ENCODE data around the gene BACH2. TPM values are rescaled to one million over a fixed set of nuclear protein-coding genes. Genes with fewer than 3 reads are reported as not detected.

The BACH2 gene
- total and polyA plus RNA-seq, 8 donors, result 0.19 to 10.8 (median 1.4) TPM; not detected in 1

DNA sequence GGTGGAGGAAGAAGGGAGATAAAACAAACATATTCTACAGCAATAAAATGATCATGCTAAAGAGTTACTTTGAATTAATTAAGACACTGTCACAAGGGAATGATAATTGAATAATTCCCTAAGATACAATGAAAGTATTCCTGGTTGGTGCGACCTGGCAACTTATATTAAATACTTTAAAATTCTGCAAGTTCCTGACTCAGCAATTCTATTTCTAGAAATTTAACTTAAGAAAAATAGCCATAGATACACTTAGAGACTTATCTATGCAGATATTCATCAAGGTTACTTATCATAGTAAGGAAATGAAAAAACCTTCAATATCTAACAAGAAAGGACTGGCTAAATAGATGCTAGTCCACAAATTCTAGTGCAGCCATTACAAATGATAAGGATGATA lies 156.0 kb downstream of the BACH2 start:
- Histone ChIP-seq H3K36me3 (no peaks in the 10 kb centered on the region), H3K4me1 (no peaks in the 10 kb centered on the region), H3K27me3 (no peaks in the 10 kb centered on the region), H3K9me3 (no peaks in the 10 kb centered on the region), H3K4me3 (no peak overlapping the region), H3K27ac (no peak overlapping the region)
- 89 to 97% (median 96%) methylated on average over 1 of the region's 1 CpG for WGBS, 5 donors
- TF ChIP-seq EP300 (IDR thresholded peaks at IDR 0.05) (no peak), POLR2AphosphoS5 (IDR thresholded peaks at IDR 0.05) (no peak), POLR2A (IDR thresholded peaks at IDR 0.05) (no peak), CTCF (IDR thresholded peaks at IDR 0.05) (no peak)
- intact Hi-C loops (cut with DNase I; ENCODE audit: low total_unique reads), result no loop called here
- DNase-seq, result no peak

DNA sequence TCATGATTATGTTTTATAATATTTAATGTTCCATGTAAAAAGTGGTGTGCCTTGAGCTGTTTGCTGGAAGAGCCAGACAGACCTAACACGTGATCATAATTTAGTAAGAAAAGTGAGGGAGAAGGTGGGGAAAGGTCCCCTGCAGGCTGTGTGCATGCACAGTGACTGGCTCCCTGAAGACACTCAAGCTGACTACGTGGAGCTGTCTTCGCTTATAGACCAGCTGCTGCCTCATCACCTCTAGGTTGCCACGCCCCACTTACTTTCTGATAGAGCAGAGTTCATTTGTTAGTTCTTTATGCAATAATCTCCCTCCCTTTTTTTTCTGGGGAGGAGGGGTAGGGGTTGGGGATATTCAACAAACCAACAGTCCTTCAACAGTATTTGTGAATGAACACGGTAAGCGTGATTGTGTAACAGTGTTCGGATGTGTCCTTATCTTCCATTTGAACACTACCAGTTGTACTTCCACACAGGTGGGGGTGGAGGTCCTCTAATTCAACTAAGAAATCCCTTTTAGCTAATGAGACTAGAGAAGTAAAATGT lies 157.3 kb downstream of the BACH2 start:
- no peaks in the 10 kb centered on the region for H3K27me3 ChIP-seq
- TF ChIP-seq POLR2AphosphoS5 (IDR thresholded peaks at IDR 0.05), result no peak
- no peak for TF ChIP-seq EP300 (IDR thresholded peaks at IDR 0.05)
- no peak for TF ChIP-seq POLR2A (IDR thresholded peaks at IDR 0.05)
- no peak for TF ChIP-seq CTCF (IDR thresholded peaks at IDR 0.05)
- intact Hi-C loops (cut with DNase I; ENCODE audit: low total_unique reads), result no loop called here
- H3K27ac ChIP-seq, result no peak overlapping the region
- no peaks in the 10 kb centered on the region for H3K4me1 ChIP-seq
- H3K4me3 ChIP-seq, result no peak overlapping the region
- no peaks in the 10 kb centered on the region for H3K36me3 ChIP-seq
- WGBS, 5 donors, result 68 to 87% (median 75%) methylated on average over 7 of the region's 7 CpGs
- no peak for DNase-seq
- H3K9me3 ChIP-seq, result no peaks in the 10 kb centered on the region

DNA sequence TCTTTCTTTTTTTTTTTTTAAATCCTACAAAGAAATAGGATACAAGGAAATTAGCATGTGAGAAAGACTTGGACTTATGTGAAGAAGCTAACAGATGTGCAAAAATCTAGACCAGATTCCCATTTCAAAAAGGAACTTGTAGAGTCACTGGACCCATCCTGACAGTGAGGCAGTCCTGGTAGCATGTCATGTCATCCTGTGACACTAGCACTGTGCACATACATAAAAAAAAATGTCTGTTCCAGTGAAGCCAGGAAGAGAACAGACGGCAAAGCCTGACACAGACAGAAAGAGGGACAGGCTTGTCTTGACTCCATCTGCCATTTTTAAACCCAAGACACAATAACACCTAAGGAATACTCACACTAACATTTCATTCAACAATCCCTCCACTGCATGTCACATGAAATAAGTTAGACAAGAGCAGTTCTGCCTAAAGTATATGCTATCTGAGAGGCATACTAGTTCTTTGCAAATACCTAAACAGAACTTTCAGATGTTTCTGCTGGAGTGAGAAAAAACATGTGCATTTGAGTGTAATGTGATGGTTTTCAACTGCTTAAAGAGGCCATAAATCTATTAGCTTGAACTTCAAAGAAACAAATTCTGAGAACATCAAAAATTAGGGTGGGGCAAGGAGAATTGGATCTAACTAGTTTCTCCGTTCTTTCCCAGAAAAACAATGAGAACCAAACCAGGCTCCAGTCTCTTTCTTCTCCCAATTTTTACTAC lies 159.6 kb downstream of the BACH2 start:
- Histone ChIP-seq H3K4me3 (no peak overlapping the region), H3K27ac (no peak overlapping the region), H3K27me3 (no peaks in the 10 kb centered on the region), H3K9me3 (no peaks in the 10 kb centered on the region), H3K36me3 (no peaks in the 10 kb centered on the region), H3K4me1 (no peaks in the 10 kb centered on the region)
- no peak for DNase-seq
- TF ChIP-seq EP300 (IDR thresholded peaks at IDR 0.05), result no peak
- no peak for TF ChIP-seq POLR2AphosphoS5 (IDR thresholded peaks at IDR 0.05)
- no peak for TF ChIP-seq CTCF (IDR thresholded peaks at IDR 0.05)
- no peak for TF ChIP-seq POLR2A (IDR thresholded peaks at IDR 0.05)
- WGBS, 5 donors, result 69 to 91% (median 88%) methylated on average over 2 of the region's 2 CpGs
- intact Hi-C loops (cut with DNase I; ENCODE audit: low total_unique reads), result no loop called here

- intact Hi-C loops (cut with DNase I; ENCODE audit: low total_unique reads), result no loop called here
- H3K4me3 ChIP-seq, result no peak overlapping the region
- H3K4me1 ChIP-seq, result no peaks in the 10 kb centered on the region
- no peak overlapping the region for H3K27ac ChIP-seq
- no peaks in the 10 kb centered on the region for H3K9me3 ChIP-seq
- WGBS, 5 donors, result 67 to 88% (median 76%) methylated on average over 2 of the region's 2 CpGs
- H3K36me3 ChIP-seq, result no peaks in the 10 kb centered on the region
- TF ChIP-seq POLR2A (IDR thresholded peaks at IDR 0.05) (no peak), CTCF (IDR thresholded peaks at IDR 0.05) (no peak), POLR2AphosphoS5 (IDR thresholded peaks at IDR 0.05) (no peak), EP300 (IDR thresholded peaks at IDR 0.05) (no peak)
- H3K27me3 ChIP-seq, result no peaks in the 10 kb centered on the region
- DNase-seq, result no peak
These were observed 160.5 kb downstream of the BACH2 start for GRCh38 chr6:90136176-90136575.

All from stomach (tissue), 9 donors.